OCI-LY1 (cell line): ENCODE measurements around the gene TMPRSS11F.
"Not testable (repeated sequence)": the region's sequence is repeated elsewhere in the genome, so short reads cannot be mapped to it uniquely, and the experiment has no call there.

ENCODE experiments used
- H2AFZ ChIP-seq: fragments of 200-600 bp; sonication (generic), shearing (Covaris generic); 2 replicates; pipeline ENCODE4 v1.6.0; 2014; ENCODE audit warnings: antibody characterized with exemption, mild to moderate bottlenecking, low read length
- H3F3A ChIP-seq: fragments of 200-600 bp; sonication (generic), shearing (Covaris generic); 2 replicates; pipeline ENCODE4 v1.6.0; 2014; ENCODE audit warnings: mild to moderate bottlenecking, antibody characterized with exemption, low read length, moderate library complexity; ENCODE audit not compliant: insufficient read depth
- H3K27ac ChIP-seq: fragments of 200-600 bp; sonication (generic); 2 replicates; pipeline ENCODE4 v1.5.1; 2014; ENCODE audit warnings: low read length, mixed run types, mild to moderate bottlenecking, low read depth; ENCODE audit not compliant: poor library complexity, severe bottlenecking
- H3K27me3 ChIP-seq: fragments of 200-600 bp; sonication (generic); 2 replicates; pipeline ENCODE4 v1.6.0; 2014; ENCODE audit warnings: antibody characterized with exemption, mild to moderate bottlenecking, low read length, moderate library complexity; ENCODE audit not compliant: insufficient read depth
- H3K36me3 ChIP-seq: fragments of 200-600 bp; sonication (generic); 2 replicates; pipeline ENCODE4 v1.6.1; 2014; ENCODE audit warnings: mild to moderate bottlenecking, antibody characterized with exemption, low read length, moderate library complexity, mixed read lengths; ENCODE audit not compliant: insufficient read depth
- H3K4me1 ChIP-seq: fragments of 200-600 bp; sonication (generic); 2 replicates; pipeline ENCODE4 v1.5.1; 2014; ENCODE audit warnings: mild to moderate bottlenecking, low read length, moderate library complexity; ENCODE audit not compliant: insufficient read depth, severe bottlenecking
- H3K4me2 ChIP-seq: fragments of 200-600 bp; sonication (generic), shearing (Covaris generic); 2 replicates; pipeline ENCODE4 v1.6.1; 2014; ENCODE audit warnings: low read length
- H3K4me3 ChIP-seq: fragments of 200-600 bp; sonication (generic); 2 replicates; pipeline ENCODE4 v1.5.1; 2014; ENCODE audit warnings: low read length, low read depth, mild to moderate bottlenecking, mixed read lengths; ENCODE audit not compliant: poor library complexity, severe bottlenecking
- H3K79me2 ChIP-seq: fragments of 200-600 bp; shearing (Covaris generic); 2 replicates; pipeline ENCODE4 v1.6.1; 2016; ENCODE audit warnings: mixed run types, low read length, mixed read lengths; ENCODE audit not compliant: insufficient read depth
- H3K9ac ChIP-seq: fragments of 200-600 bp; sonication (generic), shearing (Covaris generic); 2 replicates; pipeline ENCODE4 v1.6.1; 2014; ENCODE audit warnings: mild to moderate bottlenecking, low read length, mixed read lengths
- H3K9me2 ChIP-seq: fragments of 200-600 bp; sonication (generic), shearing (Covaris generic); 2 replicates; pipeline ENCODE4 v1.6.1; 2014; ENCODE audit warnings: low read depth, mild to moderate bottlenecking, low read length, mixed read lengths
- H3K9me3 ChIP-seq: fragments of 200-600 bp; shearing (Covaris generic); 2 replicates; pipeline ENCODE4 v1.6.1; 2014; ENCODE audit warnings: low read length, mixed read lengths
- H4K20me1 ChIP-seq: fragments of 200-600 bp; sonication (generic), shearing (Covaris generic); 2 replicates; pipeline ENCODE4 v1.6.0; 2016; ENCODE audit warnings: mild to moderate bottlenecking, low read length; ENCODE audit not compliant: insufficient read depth
- CTCF ChIP-seq: fragments of 200-600 bp; sonication (generic), shearing (Covaris generic); IDR thresholded peaks from 2 replicates; pipeline ENCODE4 v1.5.1; 2017; ENCODE audit warnings: mild to moderate bottlenecking, antibody characterized with exemption, low read length, moderate library complexity, mixed read lengths
- EZH2 ChIP-seq: fragments of 200-600 bp; sonication (generic), shearing (Covaris generic); IDR thresholded peaks from 2 replicates; pipeline ENCODE4 v1.8.0; 2017; ENCODE audit warnings: borderline replicate concordance, mixed run types, mild to moderate bottlenecking, antibody characterized with exemption, low read length, moderate library complexity, mixed read lengths

The TMPRSS11F gene

GRCh38 chr4:68175562-68176155 is 46.0 kb upstream of the TMPRSS11F start:
- Histone ChIP-seq H3F3A (no peaks in the 10 kb centered on the region), H3K9ac (no peak overlapping the region), H3K9me2 (no peaks in the 10 kb centered on the region), H3K4me1 (no peaks in the 10 kb centered on the region), H3K36me3 (no peaks in the 10 kb centered on the region), H3K9me3 (no peaks in the 10 kb centered on the region), H4K20me1 (no peaks in the 10 kb centered on the region), H3K4me3 (no peak overlapping the region), H3K27ac (no peak overlapping the region), H3K27me3 (no peaks in the 10 kb centered on the region), H2AFZ (no peak overlapping the region), H3K4me2 (no peak overlapping the region), H3K79me2 (no peaks in the 10 kb centered on the region)
- no peak for TF ChIP-seq EZH2
- TF ChIP-seq CTCF = peak; percentile 71

- not testable (repeated sequence) for H3F3A ChIP-seq, H3K4me2 ChIP-seq, H3K27ac ChIP-seq, H3K79me2 ChIP-seq, H3K4me1 ChIP-seq, H2AFZ ChIP-seq, H3K27me3 ChIP-seq, H3K4me3 ChIP-seq, H4K20me1 ChIP-seq, H3K9me2 ChIP-seq, H3K9ac ChIP-seq, H3K36me3 ChIP-seq, H3K9me3 ChIP-seq
Measured at GRCh38 chr4:68174389-68174788, 44.7 kb upstream of the TMPRSS11F start.

GRCh38 chr4:68172147-68172546 is 42.5 kb upstream of the TMPRSS11F start:
- not testable (repeated sequence) for H3K4me2 ChIP-seq, H3K27me3 ChIP-seq, H3K4me1 ChIP-seq, H4K20me1 ChIP-seq, H3K27ac ChIP-seq, H3K9ac ChIP-seq, H3K36me3 ChIP-seq, H3K79me2 ChIP-seq, H3K9me2 ChIP-seq, H3K4me3 ChIP-seq, H3F3A ChIP-seq, H2AFZ ChIP-seq, H3K9me3 ChIP-seq

GRCh38 chr4:68167706-68168105 is 38.0 kb upstream of the TMPRSS11F start:
- TF ChIP-seq CTCF (no peak), EZH2 (no peak)

More at GRCh38 chr4:68167706-68168105, 38.0 kb upstream of the TMPRSS11F start:
- Histone ChIP-seq H3K4me2 (no peak overlapping the region), H3F3A (no peaks in the 10 kb centered on the region), H3K9me3 (no peaks in the 10 kb centered on the region), H2AFZ (no peak overlapping the region), H3K4me1 (no peaks in the 10 kb centered on the region), H3K27me3 (no peaks in the 10 kb centered on the region), H3K79me2 (no peaks in the 10 kb centered on the region), H4K20me1 (no peaks in the 10 kb centered on the region), H3K4me3 (no peak overlapping the region), H3K36me3 (no peaks in the 10 kb centered on the region), H3K9me2 (no peaks in the 10 kb centered on the region), H3K9ac (no peak overlapping the region), H3K27ac (no peak overlapping the region)
